T-cell (primary cell): ENCODE measurements around the gene INSC. TPM values are rescaled to one million over a fixed set of nuclear protein-coding genes. Genes with fewer than 3 reads are reported as not detected.

Experiments used
- ATAC-seq, 4 experiments: fragments of 200-7000 bp in 3 of 4; fragments of 150-1000 bp in 1 of 4; cut with Tn5 transposase; replicated peaks in 1 of 4; 1 replicate in 3 of 4; 2 replicates in 1 of 4; pipeline ENCODE4 v1.10.0; 2021; ENCODE audit warnings: moderate library complexity in 3 of 4, mild to moderate bottlenecking in 2 of 4, moderate number of reproducible peaks in 1 of 4
- CTCF ChIA-PET, 2 donors: fragments of 300-600 bp; sonication (Branson Sonifier 250); formaldehyde crosslinking; loops; one replicate each; lab custom pipeline; 2022; ENCODE audit warnings: antibody characterized with exemption in 2 of 2; lab: Charles Lee
- POLR2A ChIA-PET, 2 donors: fragments of 300-600 bp; sonication (Branson Sonifier 250); formaldehyde crosslinking; loops; one replicate each; lab custom pipeline; 2022; ENCODE audit warnings: antibody characterized with exemption in 2 of 2; lab: Charles Lee
- DNase-seq, 35 experiments: peaks; one replicate each; pipeline versions ENCODE4 v3.0.0 to v3.0.0-alpha.2; 2013 to 2023
- H3K27ac ChIP-seq: one replicate; pipeline ENCODE4 v1.5.1; 2013; ENCODE audit warnings: low read length
- H3K27me3 ChIP-seq, 2 experiments: replicated peaks in 1 of 2; 1 replicate in 1 of 2; 2 replicates in 1 of 2; pipeline versions ENCODE4 v1.6.1 to v1.7.0; 2013; ENCODE audit warnings: low read length in 1 of 2, mixed read lengths in 1 of 2; ENCODE audit not compliant: control insufficient read depth in 2 of 2, insufficient read depth in 2 of 2; ENCODE audit errors: extremely low read depth in 1 of 2
- H3K36me3 ChIP-seq, 2 donors: 1 replicate in 1 of 2; 2 replicates in 1 of 2; pipeline versions ENCODE4 v1.6.1 to v1.7.0; 2013; ENCODE audit warnings: low read length in 1 of 2; ENCODE audit not compliant: control insufficient read depth in 2 of 2, insufficient read depth in 1 of 2; ENCODE audit errors: extremely low read depth in 1 of 2
- H3K4me1 ChIP-seq, 2 experiments: 1 replicate in 1 of 2; 2 replicates in 1 of 2; pipeline versions ENCODE4 v1.6.1 to v1.7.0; 2013; ENCODE audit warnings: low read length in 2 of 2, mixed read lengths in 1 of 2; ENCODE audit not compliant: insufficient read depth in 2 of 2, control insufficient read depth in 1 of 2; ENCODE audit errors: extremely low read depth in 1 of 2
- H3K4me3 ChIP-seq, 2 donors: 1 replicate in 1 of 2; 2 replicates in 1 of 2; pipeline versions ENCODE4 v1.5.1 to v1.7.0; 2013; ENCODE audit warnings: mild to moderate bottlenecking in 2 of 2, low read length in 1 of 2, moderate library complexity in 1 of 2; ENCODE audit not compliant: control insufficient read depth in 1 of 2; ENCODE audit errors: extremely low read depth in 1 of 2
- H3K9me3 ChIP-seq: 2 replicates; pipeline ENCODE4 v1.7.0; 2013
- H3K27ac Mint-ChIP-seq, 2 donors: one replicate each; pipeline ENCODE4 v1.8.0; 2020 to 2021; ENCODE audit warnings: mild to moderate bottlenecking in 2 of 2, mixed read lengths in 2 of 2
- H3K27me3 Mint-ChIP-seq, 2 donors: one replicate each; pipeline ENCODE4 v1.8.0; 2021 to 2022; ENCODE audit warnings: mixed read lengths in 2 of 2
- H3K36me3 Mint-ChIP-seq: one replicate; pipeline ENCODE4 v1.8.0; 2021; ENCODE audit warnings: mixed read lengths
- H3K4me1 Mint-ChIP-seq, 3 donors: one replicate each; pipeline ENCODE4 v1.8.0; 2020 to 2022; ENCODE audit warnings: mixed read lengths in 3 of 3, mild to moderate bottlenecking in 1 of 3
- H3K4me3 Mint-ChIP-seq, 3 donors: one replicate each; pipeline ENCODE4 v1.8.0; 2020 to 2022; ENCODE audit warnings: mild to moderate bottlenecking in 3 of 3, mixed read lengths in 3 of 3, moderate library complexity in 3 of 3
- H3K9me3 Mint-ChIP-seq, 3 donors: one replicate each; pipeline ENCODE4 v1.8.0; 2020 to 2022; ENCODE audit warnings: mixed read lengths in 3 of 3
- WGBS: methylation state at CpG from one replicate; pipeline ENCODE4 v1.1.5; 2013; ENCODE audit warnings: missing lambda C conversion rate; ENCODE audit not compliant: insufficient coverage; 5-methylcytosine and 5-hydroxymethylcytosine counted together
- total RNA-seq, 35 experiments: library from RNA in 6 of 35; stranded (reverse) in 6 of 35; fragments of 120-200 nt in 1 of 35; gene quantifications; one replicate each; pipeline versions ENCODE4 v1.2.1 to v1.2.4 and lab custom pipeline; 2013 to 2026

INSC gene
- total RNA-seq, 5 donors from 2014 or later (not counting 1 experiment from before 2014, with no cell fraction given): 0.44 to 0.53 TPM; not detected in 3

GRCh38 chr11:15177491-15177890, 62.8 kb downstream of the INSC start:
- Mint-ChIP-seq H3K4me3 (no peak overlapping the region), H3K4me1 (no peaks in the 10 kb centered on the region), H3K36me3 (no peaks in the 10 kb centered on the region), H3K27ac (no peak overlapping the region), H3K9me3 (no peaks in the 10 kb centered on the region), H3K27me3 (peaks cover 10 to 12% of the 10 kb centered on the region in 2 donors)
- WGBS: 83% methylated on average over 2 of the region's 2 CpGs
- no peak for ATAC-seq
- H3K4me1 ChIP-seq: no peaks in the 10 kb centered on the region
- no peak overlapping the region for H3K4me3 ChIP-seq
- no peaks in the 10 kb centered on the region for H3K9me3 ChIP-seq
- CTCF ChIA-PET: no interaction called here
- no peaks in the 10 kb centered on the region for H3K36me3 ChIP-seq
- peaks cover 0 to 9% of the 10 kb centered on the region in 2 experiments for H3K27me3 ChIP-seq
- DNase-seq: no peak
- POLR2A ChIA-PET: no interaction called here
- no peak overlapping the region for H3K27ac ChIP-seq

- Mint-ChIP-seq H3K4me3 (no peak overlapping the region), H3K4me1 (no peaks in the 10 kb centered on the region)
- CTCF ChIA-PET: no interaction called here
Measured at GRCh38 chr11:15178214-15178613, 63.5 kb downstream of the INSC start.

GRCh38 chr11:15179167-15179566, 64.4 kb downstream of the INSC start:
- no peaks in the 10 kb centered on the region for H3K4me1 Mint-ChIP-seq

More at GRCh38 chr11:15178214-15178613, 63.5 kb downstream of the INSC start:
- Mint-ChIP-seq H3K27me3 (peaks cover 4 to 8% of the 10 kb centered on the region in 2 donors), H3K27ac (no peak overlapping the region), H3K36me3 (no peaks in the 10 kb centered on the region), H3K9me3 (no peaks in the 10 kb centered on the region)
- Histone ChIP-seq H3K4me1 (no peaks in the 10 kb centered on the region), H3K4me3 (no peak overlapping the region), H3K9me3 (no peaks in the 10 kb centered on the region), H3K27ac (no peak overlapping the region), H3K36me3 (no peaks in the 10 kb centered on the region), H3K27me3 (peaks cover 0 to 11% of the 10 kb centered on the region in 2 experiments)
- POLR2A ChIA-PET: interaction anchor here in 1 of 2 donors (0.7 kb wide), 1 partner anchor 75 kb away, joined by 3 read pairs; no protein-coding TSS in a partner anchor
- ATAC-seq (no peak), DNase-seq (no peak)
- 76% methylated on average over 3 of the region's 3 CpGs for WGBS

GRCh38 chr11:15180212-15180792, 65.6 kb downstream of the INSC start:
- no peak overlapping the region for H3K27ac Mint-ChIP-seq

More at GRCh38 chr11:15179167-15179566, 64.4 kb downstream of the INSC start:
- H3K27ac Mint-ChIP-seq: no peak overlapping the region
- DNase-seq (no peak), ATAC-seq (no peak)
- ChIA-PET CTCF (no interaction called here), POLR2A (no interaction called here)
- Histone ChIP-seq H3K27me3 (peaks cover 0 to 11% of the 10 kb centered on the region in 2 experiments), H3K36me3 (no peaks in the 10 kb centered on the region), H3K27ac (no peak overlapping the region), H3K9me3 (no peaks in the 10 kb centered on the region), H3K4me3 (no peak overlapping the region), H3K4me1 (no peaks in the 10 kb centered on the region)
- no peaks in the 10 kb centered on the region for H3K36me3 Mint-ChIP-seq
- H3K27me3 Mint-ChIP-seq: peaks cover 4 to 8% of the 10 kb centered on the region in 2 donors
- H3K9me3 Mint-ChIP-seq: no peaks in the 10 kb centered on the region
- no peak overlapping the region for H3K4me3 Mint-ChIP-seq
- no CpG with 5 or more reads among the region's 2 CpGs for WGBS

GRCh38 chr11:15182372-15182771, 67.6 kb downstream of the INSC start:
- Mint-ChIP-seq H3K4me3 (no peak overlapping the region), H3K9me3 (no peaks in the 10 kb centered on the region), H3K27ac (no peak overlapping the region), H3K36me3 (no peaks in the 10 kb centered on the region), H3K27me3 (peaks cover 0 to 1% of the 10 kb centered on the region in 2 donors), H3K4me1 (no peaks in the 10 kb centered on the region)
- Histone ChIP-seq H3K36me3 (no peaks in the 10 kb centered on the region), H3K9me3 (no peaks in the 10 kb centered on the region), H3K27me3 (peaks cover 0 to 11% of the 10 kb centered on the region in 2 experiments), H3K4me3 (no peak overlapping the region), H3K4me1 (no peaks in the 10 kb centered on the region), H3K27ac (no peak overlapping the region)
- no peak for ATAC-seq
- no CpG with 5 or more reads among the region's 1 CpG for WGBS
- ChIA-PET POLR2A (no interaction called here), CTCF (no interaction called here)
- no peak for DNase-seq

More at GRCh38 chr11:15180212-15180792, 65.6 kb downstream of the INSC start:
- Histone ChIP-seq H3K27ac (no peak overlapping the region), H3K36me3 (no peaks in the 10 kb centered on the region), H3K27me3 (peaks cover 0 to 15% of the 10 kb centered on the region in 2 experiments), H3K9me3 (no peaks in the 10 kb centered on the region), H3K4me3 (no peak overlapping the region), H3K4me1 (no peaks in the 10 kb centered on the region)
- Mint-ChIP-seq H3K4me3 (no peak overlapping the region), H3K4me1 (no peaks in the 10 kb centered on the region), H3K9me3 (no peaks in the 10 kb centered on the region), H3K27me3 (peaks cover 1 to 7% of the 10 kb centered on the region in 2 donors), H3K36me3 (no peaks in the 10 kb centered on the region)
- ChIA-PET CTCF (no interaction called here), POLR2A (no interaction called here)
- ATAC-seq: no peak
- WGBS: no CpG with 5 or more reads among the region's 4 CpGs
- no peak for DNase-seq

- no peaks in the 10 kb centered on the region for H3K4me1 ChIP-seq
- Mint-ChIP-seq H3K36me3 (no peaks in the 10 kb centered on the region), H3K27ac (no peak overlapping the region), H3K27me3 (peaks cover 4 to 8% of the 10 kb centered on the region in 2 donors), H3K4me3 (no peak overlapping the region), H3K4me1 (no peaks in the 10 kb centered on the region), H3K9me3 (no peaks in the 10 kb centered on the region)
- CTCF ChIA-PET: interaction anchor here in 1 of 2 donors (1.0 kb wide), 1 partner anchor 10 kb away, joined by 4 read pairs; no protein-coding TSS in a partner anchor
- no peaks in the 10 kb centered on the region for H3K36me3 ChIP-seq
- ATAC-seq (no peak), DNase-seq (no peak)
- peaks cover 0 to 6% of the 10 kb centered on the region in 2 experiments for H3K27me3 ChIP-seq
- H3K27ac ChIP-seq: no peak overlapping the region
- no CpG with 5 or more reads among the region's 1 CpG for WGBS
- POLR2A ChIA-PET: no interaction called here
- H3K9me3 ChIP-seq: no peaks in the 10 kb centered on the region
- no peak overlapping the region for H3K4me3 ChIP-seq
Measured at GRCh38 chr11:15185021-15185420, 70.3 kb downstream of the INSC start.
